Measurements from ENCODE around the gene IQGAP1. TPM values are rescaled to one million over a fixed set of nuclear protein-coding genes. Genes with fewer than 3 reads are reported as not detected.

Gene IQGAP1
- total and polyA plus RNA-seq, 9 of the 15 experiments (the other 6 are each of a cell fraction or from before 2014, with no cell fraction given): 37.6 to 143 (median 77.7) TPM

GRCh38 chr15:90529371-90530249, 141.6 kb downstream of the IQGAP1 start, which contains the start of gene CRTC3 (continued):
- TF ChIP-seq, protein P1, sequence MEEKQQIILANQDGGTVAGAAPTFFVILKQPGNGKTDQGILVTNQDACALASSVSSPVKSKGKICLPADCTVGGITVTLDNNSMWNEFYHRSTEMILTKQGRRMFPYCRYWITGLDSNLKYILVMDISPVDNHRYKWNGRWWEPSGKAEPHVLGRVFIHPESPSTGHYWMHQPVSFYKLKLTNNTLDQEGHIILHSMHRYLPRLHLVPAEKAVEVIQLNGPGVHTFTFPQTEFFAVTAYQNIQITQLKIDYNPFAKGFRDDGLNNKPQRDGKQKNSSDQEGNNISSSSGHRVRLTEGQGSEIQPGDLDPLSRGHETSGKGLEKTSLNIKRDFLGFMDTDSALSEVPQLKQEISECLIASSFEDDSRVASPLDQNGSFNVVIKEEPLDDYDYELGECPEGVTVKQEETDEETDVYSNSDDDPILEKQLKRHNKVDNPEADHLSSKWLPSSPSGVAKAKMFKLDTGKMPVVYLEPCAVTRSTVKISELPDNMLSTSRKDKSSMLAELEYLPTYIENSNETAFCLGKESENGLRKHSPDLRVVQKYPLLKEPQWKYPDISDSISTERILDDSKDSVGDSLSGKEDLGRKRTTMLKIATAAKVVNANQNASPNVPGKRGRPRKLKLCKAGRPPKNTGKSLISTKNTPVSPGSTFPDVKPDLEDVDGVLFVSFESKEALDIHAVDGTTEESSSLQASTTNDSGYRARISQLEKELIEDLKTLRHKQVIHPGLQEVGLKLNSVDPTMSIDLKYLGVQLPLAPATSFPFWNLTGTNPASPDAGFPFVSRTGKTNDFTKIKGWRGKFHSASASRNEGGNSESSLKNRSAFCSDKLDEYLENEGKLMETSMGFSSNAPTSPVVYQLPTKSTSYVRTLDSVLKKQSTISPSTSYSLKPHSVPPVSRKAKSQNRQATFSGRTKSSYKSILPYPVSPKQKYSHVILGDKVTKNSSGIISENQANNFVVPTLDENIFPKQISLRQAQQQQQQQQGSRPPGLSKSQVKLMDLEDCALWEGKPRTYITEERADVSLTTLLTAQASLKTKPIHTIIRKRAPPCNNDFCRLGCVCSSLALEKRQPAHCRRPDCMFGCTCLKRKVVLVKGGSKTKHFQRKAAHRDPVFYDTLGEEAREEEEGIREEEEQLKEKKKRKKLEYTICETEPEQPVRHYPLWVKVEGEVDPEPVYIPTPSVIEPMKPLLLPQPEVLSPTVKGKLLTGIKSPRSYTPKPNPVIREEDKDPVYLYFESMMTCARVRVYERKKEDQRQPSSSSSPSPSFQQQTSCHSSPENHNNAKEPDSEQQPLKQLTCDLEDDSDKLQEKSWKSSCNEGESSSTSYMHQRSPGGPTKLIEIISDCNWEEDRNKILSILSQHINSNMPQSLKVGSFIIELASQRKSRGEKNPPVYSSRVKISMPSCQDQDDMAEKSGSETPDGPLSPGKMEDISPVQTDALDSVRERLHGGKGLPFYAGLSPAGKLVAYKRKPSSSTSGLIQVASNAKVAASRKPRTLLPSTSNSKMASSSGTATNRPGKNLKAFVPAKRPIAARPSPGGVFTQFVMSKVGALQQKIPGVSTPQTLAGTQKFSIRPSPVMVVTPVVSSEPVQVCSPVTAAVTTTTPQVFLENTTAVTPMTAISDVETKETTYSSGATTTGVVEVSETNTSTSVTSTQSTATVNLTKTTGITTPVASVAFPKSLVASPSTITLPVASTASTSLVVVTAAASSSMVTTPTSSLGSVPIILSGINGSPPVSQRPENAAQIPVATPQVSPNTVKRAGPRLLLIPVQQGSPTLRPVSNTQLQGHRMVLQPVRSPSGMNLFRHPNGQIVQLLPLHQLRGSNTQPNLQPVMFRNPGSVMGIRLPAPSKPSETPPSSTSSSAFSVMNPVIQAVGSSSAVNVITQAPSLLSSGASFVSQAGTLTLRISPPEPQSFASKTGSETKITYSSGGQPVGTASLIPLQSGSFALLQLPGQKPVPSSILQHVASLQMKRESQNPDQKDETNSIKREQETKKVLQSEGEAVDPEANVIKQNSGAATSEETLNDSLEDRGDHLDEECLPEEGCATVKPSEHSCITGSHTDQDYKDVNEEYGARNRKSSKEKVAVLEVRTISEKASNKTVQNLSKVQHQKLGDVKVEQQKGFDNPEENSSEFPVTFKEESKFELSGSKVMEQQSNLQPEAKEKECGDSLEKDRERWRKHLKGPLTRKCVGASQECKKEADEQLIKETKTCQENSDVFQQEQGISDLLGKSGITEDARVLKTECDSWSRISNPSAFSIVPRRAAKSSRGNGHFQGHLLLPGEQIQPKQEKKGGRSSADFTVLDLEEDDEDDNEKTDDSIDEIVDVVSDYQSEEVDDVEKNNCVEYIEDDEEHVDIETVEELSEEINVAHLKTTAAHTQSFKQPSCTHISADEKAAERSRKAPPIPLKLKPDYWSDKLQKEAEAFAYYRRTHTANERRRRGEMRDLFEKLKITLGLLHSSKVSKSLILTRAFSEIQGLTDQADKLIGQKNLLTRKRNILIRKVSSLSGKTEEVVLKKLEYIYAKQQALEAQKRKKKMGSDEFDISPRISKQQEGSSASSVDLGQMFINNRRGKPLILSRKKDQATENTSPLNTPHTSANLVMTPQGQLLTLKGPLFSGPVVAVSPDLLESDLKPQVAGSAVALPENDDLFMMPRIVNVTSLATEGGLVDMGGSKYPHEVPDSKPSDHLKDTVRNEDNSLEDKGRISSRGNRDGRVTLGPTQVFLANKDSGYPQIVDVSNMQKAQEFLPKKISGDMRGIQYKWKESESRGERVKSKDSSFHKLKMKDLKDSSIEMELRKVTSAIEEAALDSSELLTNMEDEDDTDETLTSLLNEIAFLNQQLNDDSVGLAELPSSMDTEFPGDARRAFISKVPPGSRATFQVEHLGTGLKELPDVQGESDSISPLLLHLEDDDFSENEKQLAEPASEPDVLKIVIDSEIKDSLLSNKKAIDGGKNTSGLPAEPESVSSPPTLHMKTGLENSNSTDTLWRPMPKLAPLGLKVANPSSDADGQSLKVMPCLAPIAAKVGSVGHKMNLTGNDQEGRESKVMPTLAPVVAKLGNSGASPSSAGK (IDR thresholded peaks at IDR 0.05): peak; percentile 40; the same call in 1 of the 2 replicates
- TF ChIP-seq HNRNPLL (IDR thresholded peaks at IDR 0.05; ENCODE audit: low read depth, low read length, poor library complexity, severe bottlenecking): peak; percentile 11
- TF ChIP-seq MYC (IDR thresholded peaks at IDR 0.05; ENCODE audit: low read depth, low read length): peak; percentile 37
- TF ChIP-seq MYC (CRISPR knock-in tag; IDR thresholded peaks at IDR 0.05; ENCODE audit: borderline replicate concordance, low read depth): no peak
- peak; percentile 52 to 55; a peak in 1 of 4 replicates for TF ChIP-seq NONO (IDR thresholded peaks at IDR 0.05; ENCODE audit: low read depth in 2 of 2, low read length in 1 of 2)
- TF ChIP-seq RBFOX2 (IDR thresholded peaks at IDR 0.05; ENCODE audit: low read depth, low read length): peak; percentile 68
- TF ChIP-seq ZNF197 (CRISPR knock-in tag; IDR thresholded peaks at IDR 0.05; ENCODE audit: low read depth): 0 out of 2 replicates have a peak, but pooled peaks have one; percentile 51
- TF ChIP-seq, protein P2, sequence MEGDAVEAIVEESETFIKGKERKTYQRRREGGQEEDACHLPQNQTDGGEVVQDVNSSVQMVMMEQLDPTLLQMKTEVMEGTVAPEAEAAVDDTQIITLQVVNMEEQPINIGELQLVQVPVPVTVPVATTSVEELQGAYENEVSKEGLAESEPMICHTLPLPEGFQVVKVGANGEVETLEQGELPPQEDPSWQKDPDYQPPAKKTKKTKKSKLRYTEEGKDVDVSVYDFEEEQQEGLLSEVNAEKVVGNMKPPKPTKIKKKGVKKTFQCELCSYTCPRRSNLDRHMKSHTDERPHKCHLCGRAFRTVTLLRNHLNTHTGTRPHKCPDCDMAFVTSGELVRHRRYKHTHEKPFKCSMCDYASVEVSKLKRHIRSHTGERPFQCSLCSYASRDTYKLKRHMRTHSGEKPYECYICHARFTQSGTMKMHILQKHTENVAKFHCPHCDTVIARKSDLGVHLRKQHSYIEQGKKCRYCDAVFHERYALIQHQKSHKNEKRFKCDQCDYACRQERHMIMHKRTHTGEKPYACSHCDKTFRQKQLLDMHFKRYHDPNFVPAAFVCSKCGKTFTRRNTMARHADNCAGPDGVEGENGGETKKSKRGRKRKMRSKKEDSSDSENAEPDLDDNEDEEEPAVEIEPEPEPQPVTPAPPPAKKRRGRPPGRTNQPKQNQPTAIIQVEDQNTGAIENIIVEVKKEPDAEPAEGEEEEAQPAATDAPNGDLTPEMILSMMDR (IDR thresholded peaks at IDR 0.05 in 2 of 3, conservative IDR thresholded peaks at IDR 0.05 in 1 of 3; ENCODE audit: insufficient read depth in 2 of 3, low read depth in 1 of 3, low read length in 3 of 3): 0 out of 6 replicates have a peak, but pooled peaks of 1 of the 3 experiments have one; percentile 16
- TF ChIP-seq KDM5B (IDR thresholded peaks at IDR 0.05; ENCODE audit: insufficient replicate concordance, low read depth, low read length): peak; percentile 52
- TF ChIP-seq ZNF511 (CRISPR knock-in tag; IDR thresholded peaks at IDR 0.05): peak; percentile 4; the same call in 1 of the 2 replicates
- peak; percentile 87 for TF ChIP-seq ZFX (CRISPR knock-in tag; IDR thresholded peaks at IDR 0.05)
